Placental epithelial cell (primary cell): ENCODE measurements around the gene WDR82. TPM values are rescaled to one million over a fixed set of nuclear protein-coding genes. Genes with fewer than 3 reads are reported as not detected.
A peak's percentile ranks its signal among the peaks of the same experiment; 100 is the strongest.

Experiments
- small RNA-seq: library from RNA; depleted of rRNA; stranded (forward); fragments of <200 nt; gene quantifications from one replicate; pipeline ENCODE3, GENCODE V24; 2012
- total RNA-seq: library from RNA; depleted of rRNA; stranded (reverse); fragments of >200 nt; gene quantifications from 2 replicates; pipeline ENCODE4 v1.2.3, GENCODE V29; 2012

WDR82 gene, protein sequence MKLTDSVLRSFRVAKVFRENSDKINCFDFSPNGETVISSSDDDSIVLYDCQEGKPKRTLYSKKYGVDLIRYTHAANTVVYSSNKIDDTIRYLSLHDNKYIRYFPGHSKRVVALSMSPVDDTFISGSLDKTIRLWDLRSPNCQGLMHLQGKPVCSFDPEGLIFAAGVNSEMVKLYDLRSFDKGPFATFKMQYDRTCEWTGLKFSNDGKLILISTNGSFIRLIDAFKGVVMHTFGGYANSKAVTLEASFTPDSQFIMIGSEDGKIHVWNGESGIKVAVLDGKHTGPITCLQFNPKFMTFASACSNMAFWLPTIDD
- total RNA-seq: 44.4 and 46.0 TPM in 2 replicates

DNA sequence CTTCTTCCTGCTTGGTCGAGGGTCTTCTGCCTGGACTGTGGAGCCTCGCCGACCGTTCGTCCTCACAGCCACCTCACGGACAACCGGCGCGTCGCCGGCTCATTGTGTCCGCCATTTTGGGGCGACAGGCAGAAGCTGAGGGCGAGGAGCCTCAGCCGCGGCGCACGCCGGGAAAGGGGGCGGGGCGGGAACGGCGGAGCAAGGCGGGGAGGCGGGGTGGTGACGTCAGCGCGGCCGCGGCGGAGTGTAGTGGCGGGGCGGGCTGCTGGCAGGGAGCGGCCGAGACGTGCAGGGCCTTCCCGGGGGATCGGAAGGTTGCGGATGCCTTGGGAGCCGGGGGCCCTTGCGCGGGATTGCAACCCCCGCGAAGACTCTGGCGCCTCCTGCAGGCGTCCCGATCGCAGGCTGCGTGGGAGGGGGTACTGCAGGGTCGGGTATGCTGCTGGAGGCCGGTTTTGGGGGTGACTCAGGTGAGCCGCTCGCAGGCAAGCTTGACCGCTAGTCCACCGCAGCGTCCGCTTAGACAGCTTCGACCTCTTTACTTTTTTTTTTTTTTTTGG, at the start of gene WDR82:
TSS of gene WDR82 (minus strand) at position 140 of the 560 bp plus-strand sequence. CDS start 288 bp downstream, outside the sequence.

DNA sequence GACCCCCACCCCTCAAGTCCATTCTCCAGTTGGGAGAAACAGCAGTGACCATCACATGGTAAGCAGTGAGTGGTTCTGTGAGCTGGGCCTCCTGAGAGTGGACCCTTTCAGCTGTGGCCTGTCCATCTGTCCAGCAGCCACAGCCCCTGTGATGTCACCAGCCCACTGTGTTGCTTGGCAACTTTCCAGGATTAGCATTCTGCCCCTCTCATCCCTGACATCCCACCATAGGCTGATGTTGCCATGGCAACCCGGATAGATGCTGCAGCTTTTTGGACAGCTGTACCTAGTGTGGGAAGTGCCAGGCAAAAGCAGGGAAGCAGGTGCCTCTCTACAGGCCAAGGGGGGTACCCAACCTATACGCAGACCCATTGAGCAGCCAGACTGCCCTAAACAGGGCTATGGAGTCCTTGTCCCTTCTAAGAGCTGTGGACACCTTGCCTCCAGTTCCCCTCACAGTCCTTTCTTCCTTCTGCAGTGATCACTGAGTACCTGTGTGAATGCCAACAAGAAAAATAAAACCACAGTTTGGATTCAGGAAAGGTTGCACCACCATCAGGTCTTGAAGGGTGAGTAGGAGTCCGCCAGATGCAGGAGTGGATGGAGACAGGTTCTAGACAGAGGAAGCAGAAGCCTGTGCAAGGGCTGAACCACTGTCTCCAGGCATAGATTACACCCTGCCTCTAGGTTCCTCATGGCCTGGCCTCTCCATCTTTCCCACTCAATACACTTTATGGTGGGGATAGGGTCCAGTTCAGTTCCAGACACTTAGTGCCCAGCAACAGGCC, 37.7 kb upstream of the WDR82 start, which contains the start of gene DNAH1:
TSS of gene DNAH1 (plus strand) at position 343 of the 788 bp plus-strand sequence. CDS start 6,124 bp downstream, outside the sequence.

DNA sequence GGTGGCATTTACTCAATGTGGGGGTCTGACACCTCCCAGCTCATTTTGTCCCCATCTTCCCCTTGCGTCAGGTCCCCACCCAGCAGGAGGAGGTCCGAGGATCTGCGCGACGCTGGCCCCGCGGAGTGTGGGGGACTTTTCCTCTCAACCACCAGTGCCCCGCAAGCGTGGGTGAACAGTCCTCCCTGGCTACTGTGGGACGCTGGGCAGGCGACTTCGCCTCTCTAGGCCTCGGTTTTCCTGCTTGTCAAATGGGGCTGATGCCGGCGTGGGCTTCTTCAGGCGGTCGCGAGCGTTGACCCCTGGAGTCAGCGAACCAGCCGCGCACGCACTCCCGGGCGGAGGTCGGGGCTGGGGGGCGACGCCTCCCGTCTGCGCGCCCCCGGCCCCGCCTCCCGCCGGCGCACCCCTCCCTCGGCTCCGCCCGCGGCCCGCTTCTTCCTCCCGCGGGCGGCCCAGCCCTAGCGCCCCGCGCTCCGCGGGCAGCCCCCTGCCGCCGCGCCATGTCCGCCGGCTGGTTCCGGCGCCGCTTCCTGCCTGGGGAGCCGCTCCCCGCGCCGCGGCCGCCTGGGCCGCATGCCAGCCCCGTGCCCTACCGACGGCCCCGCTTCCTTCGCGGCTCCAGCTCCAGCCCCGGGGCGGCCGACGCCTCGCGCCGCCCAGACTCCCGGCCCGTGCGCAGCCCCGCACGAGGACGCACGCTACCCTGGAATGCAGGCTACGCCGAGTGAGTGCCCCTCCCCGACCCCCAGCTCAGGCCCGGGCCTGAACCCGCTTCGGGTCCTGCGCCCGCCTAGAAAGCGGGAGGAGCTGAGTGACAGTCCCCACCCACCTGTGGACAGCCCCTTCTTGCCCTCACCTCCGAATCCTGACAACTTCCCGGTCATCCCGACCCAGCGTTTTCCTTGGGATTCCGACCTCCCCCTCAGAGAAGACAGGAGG, 32.9 kb downstream of the WDR82 start, which contains the start of gene PPM1M:
TSS of gene PPM1M (plus strand) at position 438 of the 942 bp plus-strand sequence. CDS start at position 504, 66 bp downstream.

DNA sequence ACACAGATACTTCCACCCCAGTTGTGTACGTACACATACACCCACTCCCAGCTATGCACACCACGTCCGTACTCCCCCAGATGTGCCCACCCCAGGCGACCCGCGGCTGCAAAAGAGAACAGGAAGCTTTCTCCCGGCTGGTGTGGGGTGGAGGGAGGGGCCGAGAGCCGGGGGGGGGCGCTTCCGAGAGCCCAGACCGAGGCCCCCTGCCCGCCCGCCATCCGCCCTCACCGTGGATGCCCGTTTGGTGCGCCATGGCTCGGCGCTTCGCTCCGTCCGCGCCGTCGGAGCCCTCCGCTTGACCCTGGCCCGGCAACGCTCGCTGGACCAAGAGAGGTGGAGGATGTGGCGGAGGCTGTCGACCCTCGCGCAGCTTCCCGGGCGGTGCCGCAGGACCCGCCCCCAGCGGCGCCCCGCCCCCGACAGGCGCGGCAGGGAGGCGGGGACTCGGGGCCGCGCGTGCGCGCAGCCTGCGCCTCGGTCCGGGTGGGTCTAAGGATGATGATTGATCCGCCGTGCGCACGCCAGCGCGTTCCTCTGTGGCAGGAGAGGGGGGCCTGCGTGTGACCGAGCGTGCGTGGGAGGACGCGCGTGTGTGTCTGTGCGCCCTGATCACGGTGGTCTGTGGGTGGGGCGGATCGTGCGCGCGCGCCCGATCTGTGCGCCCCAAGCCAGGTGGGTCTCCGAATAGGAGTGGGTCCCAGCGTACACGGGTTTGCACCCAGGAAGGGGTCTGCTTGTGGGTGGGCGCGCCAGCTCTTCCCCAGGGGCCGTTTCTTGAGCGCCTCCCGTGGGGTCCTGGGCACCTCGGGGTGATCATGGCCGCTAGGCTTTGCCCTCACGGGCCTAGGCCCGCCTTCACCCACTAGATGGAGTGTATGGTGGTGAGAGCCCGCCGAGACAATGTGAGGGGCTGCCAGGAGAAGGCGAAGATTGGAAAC, 39.4 kb downstream of the WDR82 start, which contains the start of gene TWF2:
TSS of gene TWF2 (minus strand) at position 398 of the 941 bp plus-strand sequence. CDS start at position 256, 142 bp downstream.

DNA sequence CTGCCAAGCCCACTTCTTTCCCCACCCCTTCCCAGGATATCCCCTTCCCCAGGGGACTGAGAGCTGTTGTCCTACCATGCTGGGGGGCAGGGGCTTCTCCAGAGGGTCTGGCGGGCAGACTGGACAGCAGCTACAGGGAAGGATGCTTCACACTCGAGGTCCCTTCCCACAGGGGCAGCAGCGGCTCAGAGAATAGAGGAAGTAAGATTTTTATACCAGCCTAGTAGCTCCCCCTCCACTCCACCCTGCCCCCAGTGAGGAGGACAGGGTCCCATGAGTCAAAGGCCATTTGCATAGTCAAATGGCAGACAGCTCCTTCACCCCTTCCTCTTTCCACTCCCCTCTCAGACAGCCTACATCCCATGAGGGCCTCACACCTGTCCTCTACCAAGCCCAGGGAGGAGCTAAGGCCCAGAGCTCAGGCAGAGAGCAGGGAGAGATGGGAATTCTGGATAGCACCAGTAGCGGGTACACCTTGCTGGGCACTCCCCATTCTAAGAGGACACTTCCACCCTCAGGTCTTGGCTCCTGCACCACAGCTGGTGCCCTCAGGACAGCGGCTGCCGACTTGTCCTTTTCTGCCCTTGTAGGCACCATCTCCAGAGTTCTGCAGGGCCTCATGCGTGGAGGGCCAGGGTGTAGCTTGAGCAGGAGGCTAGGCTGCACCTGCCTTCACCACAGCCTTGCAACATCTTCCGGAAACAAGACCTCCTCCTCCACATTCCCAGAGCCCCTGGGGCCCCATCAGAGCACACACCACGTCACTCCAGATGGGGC, 52.8 kb downstream of the WDR82 start, which contains the start of gene TLR9:
TSS of gene TLR9 (minus strand) at position 194 of the 777 bp plus-strand sequence. CDS start at position 78, 116 bp downstream.

Small RNAs within 50 kb of the gene (small RNA-seq; reads per million reads assigned to genes)
- gene MIR135A1 (not detected), gene MIRLET7G (1,258 reads per million, percentile 99 among the genes with 10 or more reads in this experiment)

Other genes starting within 250 kb of the WDR82 start
- gene DUSP7, start 222.1 kb downstream of the WDR82 start, total RNA-seq: 11.0 and 25.2 TPM in 2 replicates
- gene POC1A, start 124.2 kb downstream of the WDR82 start, total RNA-seq: 4.3 and 8.6 TPM in 2 replicates
- gene ALAS1, start 80.5 kb downstream of the WDR82 start, total RNA-seq: 32.2 and 34.3 TPM in 2 replicates
- gene TLR9, start 53.0 kb downstream of the WDR82 start, total RNA-seq: under 0.01 and 0.11 TPM in 2 replicates
- gene TWF2, start 39.5 kb downstream of the WDR82 start, total RNA-seq: 108 and 160 TPM in 2 replicates
- gene PPM1M, start 32.9 kb downstream of the WDR82 start, total RNA-seq: 23.3 and 34.5 TPM in 2 replicates
- 5.9 and 9.1 TPM in 2 replicates for gene GLYCTK, start 9.2 kb upstream of the WDR82 start, total RNA-seq
- 7.9 TPM in 2 replicates for gene DNAH1, start 37.7 kb upstream of the WDR82 start, total RNA-seq
- 70.7 and 76.1 TPM in 2 replicates for gene BAP1, start 131.4 kb upstream of the WDR82 start, total RNA-seq
- 0.87 and 2.7 TPM in 2 replicates for gene PHF7, start 132.0 kb upstream of the WDR82 start, total RNA-seq
- gene SEMA3G, start 166.5 kb upstream of the WDR82 start, total RNA-seq: not detected in 2 replicates
- 2.2 and 3.5 TPM in 2 replicates for gene TNNC1, start 175.4 kb upstream of the WDR82 start, total RNA-seq
- 66.2 and 93.0 TPM in 2 replicates for gene NISCH, start 177.0 kb upstream of the WDR82 start, total RNA-seq
- 0.22 and 0.39 TPM in 2 replicates for gene STAB1, start 216.7 kb upstream of the WDR82 start, total RNA-seq